Hematopoietic multipotent progenitor cell treated with erythropoietin and hydrocortisone succinate and interleukin-3 and kit ligand, for 8 days (in vitro differentiated cells): ENCODE data around the gene PTTG2.
"Not testable (repeated sequence)": the region's sequence is repeated elsewhere in the genome, so short reads cannot be mapped to it uniquely, and the experiment has no call there.

ENCODE experiments used
- DNase-seq: peaks from one replicate; pipeline ENCODE4 v3.0.0-alpha.2; 2015

The PTTG2 gene

DNA sequence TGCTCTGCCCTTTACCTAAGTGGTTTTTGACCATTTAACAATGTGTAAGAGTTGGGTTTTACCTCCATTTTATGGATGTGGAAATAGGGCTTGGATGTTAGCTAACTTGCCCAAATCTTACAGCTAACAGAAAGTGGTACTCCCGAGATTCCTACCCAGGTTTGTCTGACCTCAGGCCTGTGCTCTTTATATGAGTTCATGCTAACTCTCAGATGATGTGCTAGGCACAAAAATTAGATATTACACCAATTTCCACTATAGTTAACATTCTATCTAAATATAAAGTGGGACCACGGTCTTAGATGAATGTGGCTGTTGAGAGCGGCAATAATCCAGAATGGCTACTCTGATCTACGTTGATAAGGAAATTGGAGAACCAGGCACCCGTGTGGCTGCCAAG lies at the start of gene PTTG2:
TSS of gene PTTG2 (plus strand) at position 301 of the 400 bp plus-strand sequence. CDS start at position 338, 37 bp downstream.
- DNase-seq = no peak

DNA sequence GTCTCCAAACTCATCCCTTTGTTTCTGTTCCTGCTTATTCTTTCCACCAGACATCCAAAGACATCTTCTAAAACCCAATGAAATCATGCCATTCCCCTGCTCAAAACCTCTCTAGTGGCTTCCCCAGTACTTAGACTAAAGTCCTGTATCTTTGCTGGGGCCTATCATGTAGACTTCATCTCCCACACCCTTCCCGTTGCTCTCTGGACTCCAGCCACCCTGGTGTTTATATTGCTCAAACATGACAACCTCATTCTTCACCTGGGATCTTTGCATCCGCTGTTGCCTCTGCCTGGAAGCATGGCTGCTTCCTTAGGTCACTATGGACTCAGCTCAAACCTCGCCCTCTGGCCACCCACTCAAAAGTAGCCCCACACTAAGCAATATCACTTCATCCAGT lies 45.7 kb upstream of the PTTG2 start:
- no peak for DNase-seq

DNA sequence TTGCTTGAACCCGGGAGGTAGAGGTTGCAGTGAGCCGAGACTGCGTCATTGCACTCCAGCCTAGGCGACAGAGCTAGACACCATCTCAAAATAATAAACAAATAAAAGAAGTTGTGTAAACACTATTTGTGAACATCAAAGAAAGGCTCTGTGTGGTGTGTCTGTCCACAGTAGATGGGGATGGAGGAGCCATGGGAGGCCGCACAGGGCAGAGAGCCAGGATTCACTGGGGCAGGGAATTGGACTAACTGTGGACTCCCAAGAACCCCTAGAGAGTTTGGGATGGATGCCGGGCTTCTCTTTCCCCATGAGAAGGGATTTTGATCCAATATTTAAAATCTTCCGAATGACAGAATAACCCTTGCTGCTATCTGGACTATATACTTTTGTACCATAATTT lies 42.8 kb upstream of the PTTG2 start:
- no peak for DNase-seq

DNA sequence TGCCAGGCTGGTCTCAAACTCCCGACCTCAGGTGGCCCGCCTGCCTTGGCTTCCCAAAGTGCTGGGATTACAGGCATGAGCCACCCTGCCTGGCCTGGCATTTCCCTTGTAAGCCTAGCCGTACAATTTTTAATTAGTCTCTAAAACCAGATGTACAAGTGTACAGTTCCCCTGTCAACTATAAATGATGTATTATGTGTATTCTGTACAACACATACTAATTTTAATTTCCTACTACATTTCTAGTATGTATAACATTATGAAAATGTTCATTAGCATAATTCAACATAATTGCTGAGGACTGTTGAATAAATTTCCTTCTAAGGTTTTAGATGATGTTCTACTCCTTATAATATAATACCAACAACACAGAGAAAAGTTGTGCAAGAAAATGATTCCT lies 41.5 kb upstream of the PTTG2 start:
- DNase-seq = no peak

DNA sequence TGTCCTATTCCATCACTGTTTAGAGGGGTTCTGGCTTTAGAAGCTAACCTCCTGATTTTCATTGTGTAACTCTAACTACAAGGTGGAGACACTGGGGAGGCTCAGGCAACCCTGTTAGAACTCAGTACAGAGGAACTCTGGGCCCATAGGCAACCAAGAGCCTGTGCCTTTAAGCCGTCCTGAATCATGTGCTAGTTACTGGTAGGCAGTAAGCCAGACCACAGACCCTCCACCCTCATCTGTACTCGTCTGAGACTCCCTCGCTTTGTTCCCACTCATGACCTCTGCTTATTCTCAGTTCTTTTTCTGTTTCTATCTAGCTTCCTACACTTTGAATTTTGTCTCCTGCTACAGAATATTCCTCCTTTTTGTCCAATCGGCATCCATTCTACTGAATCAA lies 37.9 kb upstream of the PTTG2 start:
- DNase-seq = peak; percentile 16

DNA sequence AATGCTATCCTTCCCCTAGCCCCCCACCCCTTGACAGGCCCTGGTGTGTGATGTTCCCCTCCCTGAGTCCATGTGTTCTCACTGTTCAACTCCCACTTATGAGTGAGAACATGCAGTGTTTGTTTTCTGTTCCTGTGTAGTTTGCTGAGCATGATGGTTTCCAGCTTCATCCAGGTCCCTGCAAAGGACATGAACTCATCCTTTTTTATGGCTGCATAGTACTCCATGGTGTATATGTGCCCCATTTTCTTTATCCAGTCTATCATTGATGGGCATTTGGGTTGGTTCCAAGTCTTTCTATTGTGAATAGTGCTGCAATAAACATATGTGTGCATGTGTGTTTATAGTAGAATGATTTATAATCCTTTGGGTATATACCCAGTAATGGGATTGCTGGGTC lies 37.1 kb upstream of the PTTG2 start:
- not testable (repeated sequence) for DNase-seq

DNA sequence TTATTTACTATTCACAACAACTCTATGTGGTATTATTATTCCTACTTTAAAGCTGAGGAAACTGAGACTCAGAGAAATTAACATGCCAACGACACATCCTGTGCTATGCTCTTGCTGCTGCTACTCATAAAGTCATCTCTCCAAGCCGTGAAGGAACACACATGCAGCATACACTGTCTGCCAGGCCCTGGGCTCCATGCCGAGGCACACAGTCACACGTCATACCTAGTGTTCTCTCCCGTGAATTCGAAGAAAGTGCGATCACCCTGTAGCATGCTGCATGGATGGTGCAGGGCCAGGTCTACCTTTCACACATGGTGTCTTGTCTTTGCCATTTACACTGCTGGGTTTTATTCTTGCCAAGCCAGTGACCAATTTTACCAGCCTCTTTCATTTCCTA lies 35.3 kb upstream of the PTTG2 start:
- DNase-seq = no peak

DNA sequence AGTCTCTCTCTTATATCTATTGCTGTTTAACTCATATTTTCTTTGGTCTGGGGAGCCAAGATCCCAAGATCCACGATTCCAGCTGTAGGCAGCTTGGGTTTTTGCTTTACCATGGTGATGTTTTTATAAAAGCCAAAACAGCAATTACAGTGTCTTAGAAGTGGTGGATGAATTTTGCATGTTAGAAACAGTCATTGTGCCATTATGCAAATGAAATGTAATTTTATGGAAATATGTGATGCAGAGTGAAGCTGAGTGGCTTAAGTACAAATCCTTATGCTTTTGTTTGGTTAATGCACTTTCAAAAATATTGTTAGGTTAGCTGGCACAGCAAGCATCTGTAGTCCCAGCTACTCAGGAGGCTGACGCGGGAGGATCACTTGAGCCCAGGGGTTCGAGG lies 32.8 kb upstream of the PTTG2 start:
- no peak for DNase-seq

DNA sequence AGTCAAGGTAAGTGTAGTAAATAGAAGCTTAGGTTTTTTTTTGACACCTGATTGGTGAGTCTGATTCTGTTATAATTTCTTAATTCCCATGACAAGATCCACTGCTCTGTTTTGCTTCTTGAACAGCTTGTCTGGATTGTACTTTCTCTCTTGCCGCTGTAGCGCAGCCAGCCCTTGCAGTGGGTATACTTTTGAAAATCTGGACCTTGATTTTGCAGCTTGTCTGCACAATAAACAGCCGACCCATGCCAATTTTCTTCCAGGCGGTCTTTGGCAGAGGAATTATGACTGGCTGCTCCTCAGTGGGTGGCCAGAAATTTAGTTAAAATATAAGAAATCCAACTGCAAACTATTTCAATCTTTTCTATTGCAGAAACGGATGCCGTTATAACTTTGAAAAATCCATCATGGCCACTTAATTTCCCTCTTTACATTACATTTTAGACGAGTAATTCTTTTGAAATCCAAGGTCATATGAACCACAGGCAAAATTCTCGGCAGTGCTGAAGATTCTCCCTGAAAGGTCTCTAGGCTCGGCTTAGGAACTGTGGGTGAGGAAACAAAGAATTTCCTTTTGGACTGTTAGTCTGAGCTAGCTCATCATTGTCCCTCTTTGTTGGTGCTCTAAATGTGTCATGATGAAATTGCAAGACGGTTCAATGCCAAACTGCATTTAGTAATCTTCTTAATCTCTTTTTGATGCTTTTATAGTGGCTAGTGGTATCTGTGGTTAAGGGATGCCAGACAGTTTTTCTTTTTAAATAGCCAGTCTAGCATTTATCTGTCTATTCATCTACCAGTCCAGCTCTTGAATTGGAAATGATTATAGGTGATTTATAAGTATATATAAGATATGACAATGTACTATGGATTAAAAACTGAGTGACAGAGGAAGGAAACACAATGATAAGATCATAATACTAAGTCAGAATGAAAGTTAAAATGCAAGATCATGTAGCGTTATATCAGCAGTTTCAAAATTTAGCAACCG lies 31.5 kb upstream of the PTTG2 start:
- DNase-seq = peak; percentile 8

DNA sequence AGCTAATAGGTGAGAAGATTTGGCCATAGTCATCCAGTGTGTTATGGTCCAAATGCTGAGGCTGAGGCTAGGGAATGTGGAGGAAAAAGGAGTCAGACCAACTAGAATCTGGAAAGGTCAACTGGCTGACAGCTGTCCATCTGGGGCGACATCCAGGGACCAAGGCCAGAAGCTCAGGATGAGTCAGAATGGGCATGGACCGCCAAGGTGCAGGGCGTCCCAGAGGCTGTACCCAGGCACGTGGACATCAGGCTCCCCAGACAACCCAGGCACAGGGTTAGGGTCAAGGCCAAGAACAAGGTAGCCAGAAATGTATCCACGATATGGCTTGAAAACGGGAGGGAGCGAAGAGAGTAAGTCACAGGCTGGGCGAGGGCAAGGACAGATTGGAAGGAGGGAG lies 26.1 kb upstream of the PTTG2 start:
- no peak for DNase-seq

DNA sequence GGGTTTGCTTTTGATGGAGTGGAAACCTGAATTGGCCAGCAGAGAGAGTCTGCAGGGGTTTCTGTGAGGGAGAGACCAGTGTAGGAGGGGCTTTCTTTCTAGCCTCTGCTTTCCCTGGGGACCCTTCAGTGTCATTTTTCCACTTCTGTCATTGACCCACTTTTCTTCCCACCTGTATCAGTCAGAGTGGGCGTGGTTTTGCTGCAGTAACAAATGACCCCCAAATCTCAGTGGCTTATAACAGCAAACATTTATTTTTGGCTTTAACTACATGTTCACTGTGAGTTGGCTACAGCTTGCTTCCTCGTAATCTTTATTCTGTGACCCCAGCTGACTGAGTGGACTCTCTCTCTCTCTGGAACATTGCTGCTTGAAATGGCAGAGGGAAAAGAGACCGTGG lies 25.6 kb upstream of the PTTG2 start:
- DNase-seq = no peak

DNA sequence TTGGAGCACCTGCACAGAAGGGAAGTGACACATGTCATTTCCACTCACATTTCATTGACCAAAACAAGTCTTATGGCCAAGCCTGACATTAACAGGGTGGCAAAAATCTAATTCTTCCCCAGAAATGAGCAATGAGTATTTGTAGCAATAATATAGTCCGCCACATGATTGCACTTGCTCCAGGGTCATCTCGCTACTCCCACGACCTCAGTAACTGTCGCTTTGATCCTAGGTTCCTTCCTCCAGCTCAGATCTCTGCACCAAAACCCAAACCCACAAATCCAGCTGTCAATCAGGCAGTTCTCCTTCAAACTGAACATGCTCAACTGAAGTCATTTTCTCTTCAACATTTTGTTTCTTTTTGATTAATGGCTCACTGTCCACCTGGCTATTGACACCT lies 25.2 kb upstream of the PTTG2 start:
- DNase-seq = no peak

DNA sequence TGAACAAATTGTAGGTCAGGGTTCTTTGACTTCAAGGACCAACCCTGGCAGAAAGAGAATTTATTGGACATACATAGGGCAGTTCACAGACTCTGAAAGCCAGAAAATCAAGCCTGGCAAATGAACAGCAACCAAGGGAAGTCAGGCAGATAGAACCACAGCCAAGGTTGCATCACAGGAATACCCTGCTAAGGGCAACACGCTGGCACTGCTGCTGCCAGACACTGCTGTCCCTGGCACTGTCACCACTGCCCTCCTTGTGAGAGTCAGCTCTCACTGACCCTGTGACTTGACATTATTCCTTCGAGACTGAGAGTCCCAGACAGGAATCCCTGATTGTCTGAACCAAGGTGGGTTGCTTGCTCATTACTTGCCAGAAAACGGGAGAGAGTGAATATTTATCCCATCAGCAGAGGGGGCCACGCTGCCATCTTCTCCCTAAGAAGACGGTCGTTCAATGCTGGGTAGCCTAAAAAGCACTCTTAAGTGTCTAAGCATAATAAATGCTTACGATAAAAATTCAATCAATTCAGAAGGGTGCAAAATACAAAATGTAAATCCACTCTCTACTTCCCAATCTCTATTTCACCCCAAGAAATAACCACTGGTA lies 23.2 kb upstream of the PTTG2 start:
- no peak for DNase-seq

DNA sequence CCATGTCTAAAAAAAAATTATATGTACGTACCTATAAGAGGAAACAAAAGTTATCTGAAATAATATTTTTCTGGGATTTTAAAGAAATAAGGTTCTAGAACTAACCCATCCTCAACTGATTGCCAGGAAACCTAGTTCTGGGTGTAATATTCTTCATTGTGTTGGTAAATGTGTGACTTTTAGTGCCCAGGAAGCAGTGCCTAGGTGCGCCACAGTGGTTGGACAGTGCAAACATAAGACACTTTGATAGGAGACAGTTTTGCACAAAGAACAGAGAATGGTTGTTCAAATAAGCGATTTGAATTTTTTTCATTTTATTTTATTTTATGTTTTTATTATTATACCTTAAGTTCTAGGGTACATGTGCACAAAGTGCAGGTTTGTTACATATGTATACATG lies 22.0 kb upstream of the PTTG2 start:
- DNase-seq = no peak

DNA sequence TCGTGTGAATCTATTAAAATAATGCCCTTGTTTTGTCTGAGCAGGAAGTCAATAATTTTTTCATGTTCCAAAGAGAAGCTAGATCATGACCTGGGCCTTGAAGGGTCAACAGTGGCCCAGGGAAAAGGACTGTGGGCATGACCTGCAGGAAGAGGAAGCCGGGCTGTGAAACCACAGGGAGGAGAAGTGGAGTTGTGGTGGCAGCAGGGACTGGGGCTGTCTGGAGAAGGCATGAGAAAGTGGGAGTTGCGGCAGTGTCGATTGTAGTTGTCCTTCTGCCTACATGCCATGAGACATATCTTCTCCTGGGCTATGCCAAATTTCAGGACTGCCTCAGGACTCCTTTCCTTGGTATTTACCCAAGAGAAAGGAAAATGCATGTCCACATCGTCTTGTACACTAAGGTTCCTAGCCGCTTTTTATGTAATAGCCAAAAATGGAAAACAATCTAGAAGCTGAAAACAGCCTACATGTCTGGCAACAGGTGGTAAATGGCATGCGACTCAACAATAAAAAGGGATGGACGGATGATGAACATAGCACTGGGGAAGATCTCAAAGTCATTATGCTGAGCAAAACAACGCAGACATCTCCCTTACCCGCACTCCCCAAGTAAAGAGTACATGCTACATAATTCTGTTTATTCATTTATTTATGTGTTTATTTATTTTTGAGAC lies 13.6 kb upstream of the PTTG2 start:
- no peak for DNase-seq

DNA sequence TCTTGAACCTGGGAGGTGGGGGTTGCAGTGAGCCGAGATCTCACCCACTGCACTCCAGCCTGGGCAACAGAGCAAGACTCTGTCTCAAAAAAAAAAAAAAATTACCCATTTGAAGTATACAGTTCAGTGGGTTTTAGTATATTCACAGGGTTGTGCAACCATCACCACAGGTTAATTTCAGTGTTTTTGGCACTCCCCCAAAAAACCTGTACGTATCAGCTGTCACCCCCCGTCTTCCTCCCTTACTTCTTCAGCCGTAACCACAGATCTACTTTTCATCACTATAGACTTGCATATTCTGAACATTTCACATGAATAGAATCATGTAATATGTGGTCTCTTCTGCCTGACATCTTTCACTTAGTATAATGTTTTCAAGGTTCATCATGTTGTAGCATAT lies 11.7 kb upstream of the PTTG2 start:
- no peak for DNase-seq

DNA sequence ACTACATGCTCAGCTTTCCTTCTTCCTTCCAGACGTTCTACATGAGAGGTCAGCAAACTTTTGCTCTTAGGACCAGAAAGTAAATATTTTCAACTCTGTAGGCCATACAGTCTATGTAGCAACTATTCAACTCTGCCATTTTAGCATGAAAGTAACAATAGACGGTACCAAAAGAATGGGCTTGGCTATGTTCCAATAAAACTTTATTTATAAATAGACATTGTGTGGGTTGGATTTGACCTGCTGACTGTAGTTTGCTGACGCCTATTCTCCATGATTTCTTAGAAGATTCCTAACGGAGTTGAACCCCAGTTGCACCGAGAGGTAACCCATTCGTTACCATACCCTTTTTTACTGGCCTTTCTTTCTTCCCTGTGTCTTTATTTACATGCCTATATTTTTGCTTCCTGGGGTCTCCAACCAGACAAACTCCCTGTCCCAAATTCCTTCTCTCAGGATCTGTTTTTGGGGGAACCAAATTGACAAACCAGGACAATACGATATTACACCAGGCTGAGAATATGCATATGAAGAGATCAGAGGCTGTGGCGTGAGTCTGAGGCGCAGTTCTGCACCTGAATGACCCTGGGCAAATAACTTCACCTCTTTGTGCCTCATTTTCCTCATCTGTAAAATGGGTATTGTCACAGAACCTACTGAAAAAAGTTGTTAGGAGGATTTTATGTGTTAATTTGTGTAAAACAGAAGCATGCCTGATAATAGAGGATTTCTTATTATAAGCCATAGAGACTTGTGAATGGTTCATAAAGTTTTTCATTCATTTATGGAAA lies 10.4 kb upstream of the PTTG2 start:
- DNase-seq = no peak

DNA sequence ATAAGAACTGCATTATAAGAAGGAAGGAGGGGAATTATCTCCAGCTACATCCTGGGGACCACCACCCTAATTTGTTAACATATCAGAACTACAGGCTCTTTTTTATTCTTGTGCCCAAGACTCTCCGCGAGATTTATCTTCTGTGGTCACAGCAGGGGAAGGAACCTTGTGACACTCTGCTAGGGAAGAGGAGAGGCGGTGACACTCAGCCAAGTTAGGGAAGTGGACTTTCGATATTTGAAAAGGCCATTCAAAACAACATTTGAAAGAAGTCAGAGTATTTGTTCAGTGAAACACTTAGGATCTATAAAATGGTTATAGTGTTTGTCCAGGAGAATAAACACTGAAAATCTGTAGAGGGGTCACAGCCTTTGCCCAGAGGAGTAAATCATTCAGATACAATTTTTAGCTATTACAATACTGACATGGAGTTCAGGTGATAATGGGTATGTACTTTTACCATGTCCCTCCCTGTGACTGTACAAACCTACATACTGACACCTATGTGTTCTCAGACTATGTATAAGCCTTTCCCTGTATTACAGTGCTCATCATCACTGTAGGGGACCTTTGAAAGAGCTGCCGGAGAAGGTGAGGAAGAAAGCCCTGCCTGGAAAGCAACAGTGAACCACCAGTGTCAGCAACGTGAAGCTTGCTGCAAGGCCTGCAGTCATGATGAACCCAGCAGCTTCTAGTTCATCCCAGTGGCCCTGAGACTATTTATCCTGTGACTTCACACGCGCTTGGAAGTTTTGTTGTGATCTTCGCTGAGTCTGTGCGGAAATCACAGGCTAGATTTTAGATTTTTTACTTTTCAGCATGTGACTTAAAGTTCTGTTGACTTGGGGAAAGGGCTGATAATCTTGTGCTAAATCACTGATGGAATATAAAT lies 8.5 kb upstream of the PTTG2 start:
- peak; percentile 9 for DNase-seq

DNA sequence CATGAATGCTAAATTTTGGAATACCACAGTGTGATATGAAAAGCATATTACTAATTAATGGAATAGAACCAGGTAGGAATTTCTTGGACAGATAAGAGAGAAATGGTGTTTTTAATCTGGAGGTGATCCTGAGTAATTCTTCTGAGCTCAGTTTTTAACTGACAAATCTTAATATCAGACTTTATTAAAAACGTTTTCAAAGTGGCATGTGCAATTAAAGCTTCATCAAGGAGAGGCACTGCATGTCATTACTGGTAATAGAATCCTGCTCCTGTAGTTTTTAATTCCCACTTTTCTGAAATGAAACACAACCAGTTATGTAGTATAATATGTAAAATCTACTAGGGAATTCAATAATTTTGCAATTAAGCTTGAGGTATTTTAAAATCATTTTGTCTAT lies 7.0 kb upstream of the PTTG2 start:
- DNase-seq = no peak

DNA sequence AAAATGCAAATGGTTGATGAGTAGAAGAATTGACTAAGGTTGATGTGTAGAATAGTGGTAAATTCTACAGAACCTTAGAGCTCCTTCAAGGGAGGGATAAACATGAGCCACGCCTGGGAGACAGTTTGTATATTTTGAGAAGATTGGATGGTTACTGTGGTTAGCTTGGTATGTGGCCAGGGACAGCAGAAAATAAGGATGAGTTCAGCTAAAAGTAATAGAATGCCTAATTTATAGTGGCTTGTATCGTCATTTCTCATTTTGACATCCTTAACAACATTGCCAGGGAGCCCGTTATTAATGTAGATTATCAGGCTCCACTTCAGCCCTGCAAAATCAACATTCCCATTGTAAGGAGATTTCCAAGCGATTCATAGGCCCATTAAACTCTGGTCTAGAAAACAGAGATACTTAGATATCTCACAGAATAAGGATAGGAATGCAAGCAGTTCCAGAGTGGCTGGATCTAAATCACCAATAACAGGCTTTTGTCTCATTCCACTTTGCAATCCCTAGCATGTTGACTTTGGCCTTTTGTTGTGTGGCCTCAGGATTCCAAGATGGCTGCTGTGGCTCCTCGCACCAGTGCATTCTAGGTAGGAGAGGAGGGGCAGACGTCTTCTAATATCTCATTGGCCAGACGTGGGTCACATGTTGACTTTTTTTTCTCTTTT lies 6.4 kb upstream of the PTTG2 start:
- DNase-seq = no peak

DNA sequence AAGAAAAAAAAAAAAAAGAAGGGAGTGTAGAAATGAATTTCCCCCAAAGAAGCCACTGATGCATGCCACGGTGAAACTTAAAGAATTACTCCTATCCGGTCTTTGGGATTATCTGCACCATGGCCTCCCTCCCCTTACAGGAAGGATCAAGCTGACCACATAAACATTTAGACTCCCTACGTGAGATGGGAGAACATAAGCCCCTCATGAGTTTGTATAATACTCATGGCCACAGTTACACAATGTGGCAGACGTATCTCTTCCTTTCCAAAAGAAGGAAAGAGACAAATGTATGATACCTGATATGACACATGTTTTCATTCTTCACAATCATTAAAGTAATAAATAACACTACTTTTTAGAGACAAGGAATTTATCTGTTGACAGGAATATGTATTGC lies 3.3 kb upstream of the PTTG2 start:
- no peak for DNase-seq
